ENCODE results near the gene RPL23. TPM values are rescaled to one million over a fixed set of nuclear protein-coding genes. Genes with fewer than 3 reads are reported as not detected.
A peak's percentile ranks its signal among the peaks of the same experiment; 100 is the strongest.
"Not testable (repeated sequence)": the region's sequence is repeated elsewhere in the genome, so short reads cannot be mapped to it uniquely, and the experiment has no call there.

The RPL23 gene
- polyA plus RNA-seq, 3 donors from 2014 or later = 285 to 713 (median 532) TPM

GRCh38 chr17:38868817-38869525 is 15.4 kb upstream of the RPL23 start:
- Mint-ChIP-seq H3K4me3 (peak overlapping the region; percentile 94 to 99 (median 98)), H3K4me1 (peaks cover 48 to 49% of the 10 kb centered on the region in 2 donors), H3K36me3 (no peaks in the 10 kb centered on the region), H3K27ac (peak overlapping the region; percentile 79 to 99 (median 97)), H3K9me3 (no peaks in the 10 kb centered on the region), H3K27me3 (ENCODE audit: low read depth in 3 of 3) (peaks cover 19 to 32% (median 21%) of the 10 kb centered on the region in 3 donors)
- DNase-seq = peak; percentile 91 to 93 (median 92)

GRCh38 chr17:38867968-38868816 is 14.7 kb upstream of the RPL23 start:
- H3K36me3 Mint-ChIP-seq = no peaks in the 10 kb centered on the region
- peak overlapping the region; percentile 79 to 99 (median 97) for H3K27ac Mint-ChIP-seq
- H3K4me3 Mint-ChIP-seq = peak overlapping the region; percentile 94 to 99 (median 98)
- no peaks in the 10 kb centered on the region for H3K9me3 Mint-ChIP-seq
- no peak for DNase-seq
- peaks cover 40 to 41% of the 10 kb centered on the region in 2 donors for H3K4me1 Mint-ChIP-seq
- peaks cover 19 to 32% (median 21%) of the 10 kb centered on the region in 3 donors for H3K27me3 Mint-ChIP-seq (ENCODE audit: low read depth in 3 of 3)

- Mint-ChIP-seq H3K4me1 (peaks cover 32 to 33% of the 10 kb centered on the region in 2 donors), H3K9me3 (no peaks in the 10 kb centered on the region), H3K36me3 (no peaks in the 10 kb centered on the region), H3K27ac (peak overlapping the region; percentile 79 to 99 (median 97)), H3K4me3 (peak overlapping the region; percentile 43 to 99 (median 98)), H3K27me3 (ENCODE audit: low read depth in 3 of 3) (peaks cover 19 to 35% (median 19%) of the 10 kb centered on the region in 3 donors)
- peak in 1 of 3 donors; percentile 56 for DNase-seq
Observed at GRCh38 chr17:38867179-38867967, 13.9 kb upstream of the RPL23 start.

GRCh38 chr17:38864636-38865398 is 11.3 kb upstream of the RPL23 start:
- Mint-ChIP-seq H3K27ac (peak overlapping the region in 2 of 6 donors; percentile 59 to 64), H3K9me3 (no peaks in the 10 kb centered on the region), H3K4me3 (no peak overlapping the region), H3K36me3 (no peaks in the 10 kb centered on the region), H3K4me1 (peaks cover 18 to 20% of the 10 kb centered on the region in 2 donors), H3K27me3 (ENCODE audit: low read depth in 3 of 3) (peaks cover 9 to 27% (median 21%) of the 10 kb centered on the region in 3 donors)
- DNase-seq = no peak

- Mint-ChIP-seq H3K27me3 (ENCODE audit: low read depth in 3 of 3) (peaks cover 0 to 7% (median 7%) of the 10 kb centered on the region in 3 donors), H3K27ac (no peak overlapping the region), H3K4me3 (no peak overlapping the region), H3K4me1 (no peaks in the 10 kb centered on the region), H3K36me3 (no peaks in the 10 kb centered on the region), H3K9me3 (no peaks in the 10 kb centered on the region)
- DNase-seq = no peak
Observed at GRCh38 chr17:38861399-38861843, 7.9 kb upstream of the RPL23 start.

GRCh38 chr17:38857271-38857670 is 3.8 kb upstream of the RPL23 start:
- no peak for DNase-seq
- Mint-ChIP-seq H3K4me1 (peaks cover 23 to 24% of the 10 kb centered on the region in 2 donors), H3K9me3 (no peaks in the 10 kb centered on the region), H3K27me3 (ENCODE audit: low read depth in 3 of 3) (peaks cover 7 to 10% (median 7%) of the 10 kb centered on the region in 3 donors), H3K27ac (no peak overlapping the region), H3K4me3 (no peak overlapping the region), H3K36me3 (peaks cover 0 to 6% (median 4%) of the 10 kb centered on the region in 3 donors)

- H3K9me3 Mint-ChIP-seq, DNase-seq, H3K4me3 Mint-ChIP-seq: not testable (repeated sequence)
- peaks cover 5 to 10% (median 7%) of the 10 kb centered on the region in 3 donors for H3K27me3 Mint-ChIP-seq (ENCODE audit: low read depth in 3 of 3)
- H3K36me3 Mint-ChIP-seq = peaks cover 6 to 21% (median 19%) of the 10 kb centered on the region in 3 donors
- peak overlapping the region in 2 of 6 donors; percentile 42 to 45 for H3K27ac Mint-ChIP-seq
- peaks cover 44 to 45% of the 10 kb centered on the region in 2 donors for H3K4me1 Mint-ChIP-seq
Observed at GRCh38 chr17:38855101-38855714, 1.7 kb upstream of the RPL23 start.

GRCh38 chr17:38852771-38853291 is 690 bp downstream of the RPL23 start:
- peak overlapping the region; percentile 97 to 100 (median 99) for H3K27ac Mint-ChIP-seq
- peaks cover 11 to 33% (median 27%) of the 10 kb centered on the region in 3 donors for H3K36me3 Mint-ChIP-seq
- peak in 2 of 3 donors; percentile 35 to 36 for DNase-seq
- peaks cover 44 to 47% of the 10 kb centered on the region in 2 donors for H3K4me1 Mint-ChIP-seq
- H3K4me3 Mint-ChIP-seq = peak overlapping the region; percentile 92 to 98 (median 95)
- H3K9me3 Mint-ChIP-seq = no peaks in the 10 kb centered on the region
- peaks cover 3 to 10% (median 7%) of the 10 kb centered on the region in 3 donors for H3K27me3 Mint-ChIP-seq (ENCODE audit: low read depth in 3 of 3)

- peaks cover 44 to 47% of the 10 kb centered on the region in 2 donors for H3K4me1 Mint-ChIP-seq
- H3K27me3 Mint-ChIP-seq (ENCODE audit: low read depth in 3 of 3) = peaks cover 3 to 10% (median 7%) of the 10 kb centered on the region in 3 donors
- no peaks in the 10 kb centered on the region for H3K9me3 Mint-ChIP-seq
- H3K4me3 Mint-ChIP-seq = peak overlapping the region; percentile 76 to 98 (median 95)
- DNase-seq = no peak
- H3K27ac Mint-ChIP-seq = peak overlapping the region; percentile 97 to 100 (median 99)
- peaks cover 11 to 33% (median 27%) of the 10 kb centered on the region in 3 donors for H3K36me3 Mint-ChIP-seq
Observed at GRCh38 chr17:38851434-38851833, 2.1 kb downstream of the RPL23 start.

GRCh38 chr17:38850374-38850773 is 3.1 kb downstream of the RPL23 start:
- peaks cover 11 to 33% (median 27%) of the 10 kb centered on the region in 3 donors for H3K36me3 Mint-ChIP-seq

GRCh38 chr17:38848939-38849605 is 4.4 kb downstream of the RPL23 start:
- Mint-ChIP-seq H3K4me1 (peaks cover 39 to 40% of the 10 kb centered on the region in 2 donors), H3K27ac (peak overlapping the region in 4 of 6 donors; percentile 41 to 75 (median 60)), H3K9me3 (no peaks in the 10 kb centered on the region), H3K4me3 (no peak overlapping the region), H3K36me3 (peaks cover 11 to 33% (median 27%) of the 10 kb centered on the region in 3 donors), H3K27me3 (ENCODE audit: low read depth in 3 of 3) (peaks cover 5 to 9% (median 5%) of the 10 kb centered on the region in 3 donors)
- DNase-seq = no peak

More at GRCh38 chr17:38850374-38850773, 3.1 kb downstream of the RPL23 start:
- Mint-ChIP-seq H3K27ac (peak overlapping the region; percentile 53 to 99 (median 86)), H3K4me3 (peak overlapping the region in 2 of 5 donors; percentile 3 to 14), H3K9me3 (no peaks in the 10 kb centered on the region), H3K4me1 (peaks cover 44 to 47% of the 10 kb centered on the region in 2 donors), H3K27me3 (ENCODE audit: low read depth in 3 of 3) (peaks cover 3 to 10% (median 5%) of the 10 kb centered on the region in 3 donors)
- DNase-seq = no peak

All from immature natural killer cell (primary cell).